Psoas muscle (tissue), 8 donors: ENCODE results near the gene ACTL7A. TPM values are rescaled to one million over a fixed set of nuclear protein-coding genes. Genes with fewer than 3 reads are reported as not detected.
"Not testable (repeated sequence)": the region's sequence is repeated elsewhere in the genome, so short reads cannot be mapped to it uniquely, and the experiment has no call there.

Experiments used
- ATAC-seq, 4 donors: fragments of 200-7000 bp; cut with Tn5 transposase; one replicate each; pipeline ENCODE4 v1.9.1; 2020; ENCODE audit warnings: moderate library complexity in 3 of 4, mild to moderate bottlenecking in 2 of 4
- DNase-seq, 2 donors: peaks; one replicate each; pipeline ENCODE4 v3.0.0-alpha.2; 2020
- H3K27ac ChIP-seq: fragments of 200-600 bp; one replicate; pipeline ENCODE4 v1.8.0; 2022
- H3K27me3 ChIP-seq, 3 donors: fragments of 200-600 bp in 1 of 3; one replicate each; pipeline versions ENCODE4 v1.6.1 to v1.8.0; 2013 to 2022; ENCODE audit warnings: low read length in 2 of 3, mild to moderate bottlenecking in 2 of 3, moderate library complexity in 1 of 3; ENCODE audit not compliant: insufficient read depth in 3 of 3
- H3K36me3 ChIP-seq, 2 donors: fragments of 200-600 bp in 1 of 2; one replicate each; pipeline versions ENCODE4 v1.6.1 to v1.8.0; 2013 to 2022; ENCODE audit warnings: low read depth in 1 of 2, mild to moderate bottlenecking in 1 of 2, moderate library complexity in 1 of 2; ENCODE audit not compliant: insufficient read depth in 1 of 2
- H3K4me1 ChIP-seq: fragments of 200-600 bp; one replicate; pipeline ENCODE4 v1.8.0; 2022
- H3K4me3 ChIP-seq: fragments of 200-600 bp; one replicate; pipeline ENCODE4 v1.8.0; 2022; ENCODE audit warnings: mild to moderate bottlenecking
- H3K9me3 ChIP-seq: fragments of 200-600 bp; one replicate; pipeline ENCODE4 v1.8.0; 2022
- CTCF ChIP-seq: fragments of 200-600 bp; IDR thresholded peaks from one replicate; pipeline ENCODE4 v1.8.0; 2022; ENCODE audit warnings: antibody characterized with exemption
- WGBS, 3 donors: extraction: QIAGEN DNeasy Blood & Tissue Kit; methylation state at CpG; one replicate each; pipeline versions ENCODE4 v1.1.6 to v1.1.7; 2013; 5-methylcytosine and 5-hydroxymethylcytosine counted together
- intact Hi-C, 2 donors: fragments of 100-400 bp; cut with DNase I; formaldehyde crosslinking; loops; one replicate each; pipeline versions ENCODE4 v1.11.0 to v1.14.2; 2022
- polyA plus RNA-seq, 3 donors: library from polyadenylated mRNA; stranded (reverse); fragments of 200-250 nt; gene quantifications; one replicate each; pipeline ENCODE4 v1.2.3, GENCODE V29; 2013
- total RNA-seq, 4 donors: library from RNA; stranded (reverse); fragmentation: NEBNext Ultra II Directional in 2 of 4; extraction: Animal tissue kit (Norgen Biotek cat#: 25700) in 2 of 4; gene quantifications; one replicate each; pipeline versions ENCODE4 v1.2.1 to v1.2.4, GENCODE V29; 2021 to 2023
- donor health status: healthy with polysubstance abuse.
- donor health status: DM: no; HTN: no; CAD: no; lungs with moderate emphysema.
- donor health status: Bipolar disorder and iron deficiency.
- donor health status: healthy.
- donor health status: DM: yes; HTN: yes; CAD: no.
- donor health status: DM: no; HTN: no; CAD: no.
- donor health status: DM: no; HTN: no; CAD: no.
- donor health status: DM: yes; HTN: yes; CAD: no.

Gene ACTL7A
- total and polyA plus RNA-seq, 7 donors, result not detected

DNA sequence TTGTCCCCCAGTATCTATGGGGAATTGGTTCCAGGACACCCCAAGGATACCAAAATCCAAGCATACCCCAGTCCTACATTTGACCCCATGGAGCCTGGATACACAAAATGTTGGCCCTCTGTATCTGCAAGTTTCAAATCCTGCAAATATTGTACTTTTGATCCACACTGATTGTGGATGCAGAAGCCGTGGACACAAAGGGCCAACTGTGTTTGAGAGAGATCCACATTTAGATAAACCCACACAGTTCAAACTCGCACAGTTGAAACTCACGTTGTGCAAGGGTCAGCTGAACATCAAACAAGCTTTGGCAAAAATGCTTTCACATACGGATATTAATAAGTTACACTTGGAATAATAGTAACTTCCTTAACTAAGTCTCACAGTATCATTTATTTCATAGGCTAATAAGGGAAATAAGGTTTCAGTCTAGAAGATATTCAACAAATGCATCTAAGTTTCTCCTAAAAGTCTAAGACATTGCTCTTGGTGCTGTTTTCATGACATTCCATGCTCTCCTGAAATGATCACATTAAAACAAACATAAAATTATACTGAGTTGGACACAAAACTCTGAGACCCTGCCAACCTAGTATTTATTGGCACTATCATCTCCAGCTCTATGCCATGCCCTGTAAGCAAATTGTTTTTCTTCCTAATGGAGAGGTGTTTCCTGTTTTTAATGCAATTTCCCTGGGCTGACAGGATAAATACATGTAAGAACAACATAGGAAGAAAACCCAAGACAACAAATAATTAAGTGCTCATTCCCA, 32.3 kb downstream of the ACTL7A start:
- no peaks in the 10 kb centered on the region for H3K4me1 ChIP-seq
- 93 to 94% (median 93%) methylated on average over 4 of the region's 4 CpGs for WGBS, 3 donors
- DNase-seq (no peak), ATAC-seq (no peak)
- H3K27ac ChIP-seq, result no peak overlapping the region
- TF ChIP-seq CTCF, result no peak
- H3K9me3 ChIP-seq, result no peaks in the 10 kb centered on the region
- intact Hi-C loops, result no loop called here
- H3K27me3 ChIP-seq, result no peaks in the 10 kb centered on the region
- H3K36me3 ChIP-seq, result peaks cover 15 to 98% of the 10 kb centered on the region in 2 donors
- H3K4me3 ChIP-seq, result no peak overlapping the region

- Histone ChIP-seq H3K4me1 (no peaks in the 10 kb centered on the region), H3K36me3 (peaks cover 18 to 98% of the 10 kb centered on the region in 2 donors), H3K9me3 (no peaks in the 10 kb centered on the region), H3K4me3 (no peak overlapping the region), H3K27ac (no peak overlapping the region), H3K27me3 (no peaks in the 10 kb centered on the region)
- DNase-seq (no peak), ATAC-seq (no peak)
- 97 to 99% (median 98%) methylated on average over 2 of the region's 2 CpGs for WGBS, 3 donors
- no peak for TF ChIP-seq CTCF
- intact Hi-C loops, result no loop called here
Measured at GRCh38 chr9:108897324-108898096, 35.4 kb downstream of the ACTL7A start.

DNA sequence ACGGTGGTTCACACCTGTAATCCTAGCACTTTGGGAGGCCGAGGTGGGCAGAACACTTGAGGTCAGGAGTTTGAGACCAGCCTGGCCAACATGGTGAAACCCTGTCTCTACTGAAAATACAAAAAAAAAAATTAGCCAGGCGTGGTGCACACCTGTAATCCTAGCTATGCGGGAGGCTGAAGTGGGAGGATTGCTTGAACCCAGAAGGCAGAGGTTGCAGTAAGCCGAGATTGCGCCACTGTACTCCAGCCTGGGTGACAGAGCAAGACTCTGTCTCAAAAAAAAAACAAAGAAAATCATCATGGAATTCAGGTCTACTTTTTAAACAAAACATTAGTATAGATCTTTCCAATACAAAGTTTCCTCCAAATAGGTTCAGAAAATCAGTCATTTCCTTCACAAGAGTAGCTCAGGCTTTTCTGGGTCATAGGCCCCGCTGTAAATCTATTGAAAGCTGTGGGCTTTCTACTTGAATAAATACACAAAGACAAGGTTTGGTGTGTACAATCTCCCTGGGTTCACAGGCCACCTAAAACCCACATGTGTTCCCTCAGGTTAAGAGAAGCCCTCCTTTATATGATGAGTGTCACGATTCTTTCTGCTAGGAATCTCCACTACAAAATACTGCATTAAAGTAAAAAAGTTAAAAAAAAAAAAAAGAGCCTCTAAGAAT, 37.1 kb downstream of the ACTL7A start:
- H3K9me3 ChIP-seq, ATAC-seq, H3K27me3 ChIP-seq, H3K4me1 ChIP-seq, H3K27ac ChIP-seq, intact Hi-C loops, H3K4me3 ChIP-seq, DNase-seq: not testable (repeated sequence)
- H3K36me3 ChIP-seq, result peaks cover 20 to 98% of the 10 kb centered on the region in 2 donors
- 94 to 96% (median 95%) methylated on average over 8 of the region's 8 CpGs for WGBS, 3 donors

DNA sequence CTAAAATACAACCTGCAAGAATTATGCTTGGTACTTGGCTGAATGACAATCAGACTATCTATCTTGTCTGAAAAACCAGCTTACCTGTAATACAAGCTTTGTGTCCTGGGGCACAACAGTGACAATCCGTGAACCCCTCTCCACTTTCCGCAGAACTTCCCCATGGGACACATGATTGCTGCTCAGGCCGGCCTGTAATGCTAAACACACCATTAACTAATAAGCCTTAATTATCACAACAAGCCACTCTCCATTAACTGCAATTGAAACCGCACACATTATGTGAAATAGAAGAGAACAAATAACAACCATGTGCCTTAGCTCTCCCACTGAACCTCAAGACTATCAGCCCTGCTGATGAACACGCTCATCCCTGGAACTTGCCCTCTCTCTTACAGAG, 38.1 kb downstream of the ACTL7A start:
- Histone ChIP-seq H3K4me3 (no peak overlapping the region), H3K36me3 (peaks cover 19 to 98% of the 10 kb centered on the region in 2 donors), H3K9me3 (no peaks in the 10 kb centered on the region), H3K27ac (no peak overlapping the region), H3K4me1 (no peaks in the 10 kb centered on the region), H3K27me3 (no peaks in the 10 kb centered on the region)
- ATAC-seq (no peak), DNase-seq (no peak)
- 87 to 95% (median 93%) methylated on average over 5 of the region's 5 CpGs for WGBS, 3 donors
- no peak for TF ChIP-seq CTCF
- intact Hi-C loops, result no loop called here
